ENCODE measurements around the gene NRXN3.
"Not testable (repeated sequence)": the region's sequence is repeated elsewhere in the genome, so short reads cannot be mapped to it uniquely, and the experiment has no call there.

Gene NRXN3

GRCh38 chr14:78451319-78451695 lies 281.1 kb downstream of the NRXN3 start:
- H3K4me3 ChIP-seq (replicated peaks; ENCODE audit: low read depth, low read length): no peak overlapping the region
- TF ChIP-seq CTCF (IDR thresholded peaks at IDR 0.05; ENCODE audit: low read depth, low read length, missing control alignments): no peak
- no peak for DNase-seq (ENCODE audit: extremely low read depth, low read depth)

- TF ChIP-seq CTCF (IDR thresholded peaks at IDR 0.05; ENCODE audit: low read depth, low read length, missing control alignments): no peak
- DNase-seq (ENCODE audit: extremely low read depth, low read depth): no peak
- no peak overlapping the region for H3K4me3 ChIP-seq (replicated peaks; ENCODE audit: low read depth, low read length)
Measured at GRCh38 chr14:78455896-78456435, 285.8 kb downstream of the NRXN3 start.

DNA sequence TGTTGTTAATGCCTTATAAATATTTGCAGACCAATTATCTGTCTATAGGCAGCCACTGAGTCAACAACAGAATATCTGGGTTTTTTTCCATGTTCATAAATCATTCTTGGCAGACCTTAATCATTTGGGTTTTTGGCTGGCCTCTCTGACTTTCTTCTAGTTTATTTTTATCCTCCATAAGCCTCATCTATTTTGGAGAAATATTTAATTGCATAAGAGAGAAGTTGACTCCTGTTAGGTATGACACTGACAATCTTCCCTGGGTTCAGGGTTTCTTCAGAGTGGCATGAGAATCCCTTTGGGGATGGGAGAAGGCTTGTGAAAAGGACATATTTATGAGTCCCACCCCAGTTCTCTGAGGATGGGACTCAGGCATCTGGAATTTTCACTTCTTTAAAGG lies 299.8 kb downstream of the NRXN3 start:
- no peak for DNase-seq (ENCODE audit: extremely low read depth, low read depth)
- H3K4me3 ChIP-seq (replicated peaks; ENCODE audit: low read depth, low read length): no peak overlapping the region
- no peak for TF ChIP-seq CTCF (IDR thresholded peaks at IDR 0.05; ENCODE audit: low read depth, low read length, missing control alignments)

- DNase-seq (ENCODE audit: extremely low read depth, low read depth): no peak
- no peak for TF ChIP-seq CTCF (IDR thresholded peaks at IDR 0.05; ENCODE audit: low read depth, low read length, missing control alignments)
- no peak overlapping the region for H3K4me3 ChIP-seq (replicated peaks; ENCODE audit: low read depth, low read length)
Measured at GRCh38 chr14:78479127-78479780, 309.1 kb downstream of the NRXN3 start.

DNA sequence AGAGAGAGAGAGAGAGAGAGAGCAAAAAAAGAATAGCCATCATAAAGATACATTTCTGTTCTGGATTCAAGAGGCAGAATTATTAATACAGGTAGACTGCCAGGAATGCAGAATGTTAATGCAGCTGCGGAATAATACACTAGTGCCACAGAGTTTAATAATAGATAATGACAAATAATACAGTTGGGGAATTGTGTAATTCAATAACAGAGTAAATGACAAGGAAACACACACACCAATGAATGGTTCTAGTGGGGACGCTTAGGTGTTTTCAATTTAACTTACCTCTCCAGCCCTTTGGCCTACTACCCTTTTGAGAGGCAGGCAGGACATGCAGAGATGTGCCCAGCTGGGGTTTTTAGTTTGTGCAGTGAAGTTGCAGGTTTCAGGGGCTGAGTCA lies 313.9 kb downstream of the NRXN3 start:
- DNase-seq (ENCODE audit: extremely low read depth, low read depth): no peak
- H3K4me3 ChIP-seq (replicated peaks; ENCODE audit: low read depth, low read length): no peak overlapping the region

GRCh38 chr14:78486081-78486480 lies 315.9 kb downstream of the NRXN3 start:
- no peak overlapping the region for H3K4me3 ChIP-seq (replicated peaks; ENCODE audit: low read depth, low read length)
- TF ChIP-seq CTCF (IDR thresholded peaks at IDR 0.05; ENCODE audit: low read depth, low read length, missing control alignments): no peak
- no peak for DNase-seq (ENCODE audit: extremely low read depth, low read depth)

More for the DNA sequence above, 313.9 kb downstream of the NRXN3 start:
- no peak for TF ChIP-seq CTCF (IDR thresholded peaks at IDR 0.05; ENCODE audit: low read depth, low read length, missing control alignments)

GRCh38 chr14:78486621-78487020 lies 316.4 kb downstream of the NRXN3 start:
- DNase-seq (ENCODE audit: extremely low read depth, low read depth): no peak
- TF ChIP-seq CTCF (IDR thresholded peaks at IDR 0.05; ENCODE audit: low read depth, low read length, missing control alignments): no peak
- no peak overlapping the region for H3K4me3 ChIP-seq (replicated peaks; ENCODE audit: low read depth, low read length)

- not testable (repeated sequence) for H3K4me3 ChIP-seq (replicated peaks; ENCODE audit: low read depth, low read length); DNase-seq (ENCODE audit: extremely low read depth, low read depth)
Measured at GRCh38 chr14:78487573-78487972, 317.4 kb downstream of the NRXN3 start.

All from HFF-Myc (cell line).